NCI-H460 (cell line): ENCODE results near the gene RBM45. TPM values are rescaled to one million over a fixed set of nuclear protein-coding genes. Genes with fewer than 3 reads are reported as not detected.
"Not testable (repeated sequence)": the region's sequence is repeated elsewhere in the genome, so short reads cannot be mapped to it uniquely, and the experiment has no call there.

Experiments used
- DNase-seq: peaks from one replicate; pipeline ENCODE4 v3.0.0-alpha.2; 2016; ENCODE audit warnings: low read depth; ENCODE audit errors: extremely low read depth
- total RNA-seq: library from RNA; depleted of rRNA; stranded (reverse); fragments of >200 nt; shearing (Covaris generic); gene quantifications from 2 replicates; pipeline ENCODE4 v1.2.3, GENCODE V29; 2014

RBM45 gene
- total RNA-seq, 1 experiment from 2014 or later: 17.7 TPM

DNA sequence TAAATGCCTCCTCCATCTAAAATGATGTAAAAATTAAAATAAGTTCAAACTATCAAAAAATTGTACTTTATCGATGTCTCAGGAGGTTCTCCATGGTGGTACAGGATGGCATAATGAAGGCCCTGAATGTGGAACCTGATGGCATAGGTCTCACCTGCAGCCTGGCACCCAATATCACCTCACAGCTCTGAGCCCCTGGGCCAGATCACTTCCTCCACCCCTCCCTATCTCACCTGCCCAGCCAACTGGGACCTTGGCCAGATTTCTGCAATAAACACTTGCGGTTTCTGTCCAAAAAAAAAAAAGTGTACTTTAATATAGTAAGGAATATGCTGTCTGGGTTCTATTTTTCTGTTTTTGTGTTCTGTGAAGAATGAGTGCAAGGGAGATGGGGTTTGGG, 6.7 kb upstream of the RBM45 start:
- DNase-seq: no peak

GRCh38 chr2:178106053-178106452, 6.2 kb upstream of the RBM45 start:
- no peak for DNase-seq

GRCh38 chr2:178108176-178108575, 4.1 kb upstream of the RBM45 start:
- DNase-seq: no peak

- DNase-seq: peak; percentile 48
Measured at GRCh38 chr2:178109813-178110212, 2.4 kb upstream of the RBM45 start.

DNA sequence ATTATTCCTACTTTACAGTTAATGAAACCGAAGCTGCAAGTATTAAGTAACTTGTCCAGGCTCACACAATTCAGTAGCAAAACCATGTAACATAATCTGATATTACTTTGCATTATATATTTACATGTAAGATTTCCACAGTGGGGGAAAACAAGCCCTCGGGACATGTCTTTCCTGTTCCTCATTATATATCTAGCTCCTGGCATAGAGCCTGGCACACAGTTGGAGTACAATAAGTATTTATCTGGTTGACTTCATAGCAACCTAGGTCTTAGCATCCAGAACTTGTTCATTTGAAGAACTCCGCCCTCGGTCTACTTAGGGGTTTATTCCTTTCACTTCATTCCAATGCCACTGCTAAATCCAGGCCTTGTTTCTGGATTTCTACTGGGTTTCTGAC, 1.6 kb upstream of the RBM45 start:
- DNase-seq: no peak

GRCh38 chr2:178111743-178112142, 494 bp upstream of the RBM45 start:
- DNase-seq: no peak

DNA sequence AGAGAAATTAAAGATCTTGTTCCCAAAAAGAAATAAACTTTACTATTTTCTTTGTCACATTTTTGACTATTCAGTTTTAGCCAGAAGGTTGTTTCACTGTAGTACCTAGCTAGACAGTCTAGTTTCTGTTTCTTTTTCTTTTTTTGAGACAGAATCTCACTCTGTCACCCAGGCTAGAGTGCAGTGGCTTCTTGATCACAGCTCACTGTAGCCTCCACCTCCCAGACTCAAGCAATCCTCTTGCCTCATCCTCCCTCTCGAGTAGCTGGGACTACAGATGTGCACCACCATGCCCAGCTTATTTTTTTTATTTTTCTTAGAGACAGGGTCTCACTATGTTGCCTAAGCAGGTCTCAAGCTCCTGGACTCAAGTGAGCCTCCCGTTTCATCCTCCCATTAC, 2.2 kb downstream of the RBM45 start:
- no peak for DNase-seq

GRCh38 chr2:178115271-178115670, 3.0 kb downstream of the RBM45 start:
- no peak for DNase-seq

GRCh38 chr2:178117725-178118124, 5.5 kb downstream of the RBM45 start:
- DNase-seq: no peak

GRCh38 chr2:178119179-178119922, 7.1 kb downstream of the RBM45 start:
- DNase-seq: no peak

DNA sequence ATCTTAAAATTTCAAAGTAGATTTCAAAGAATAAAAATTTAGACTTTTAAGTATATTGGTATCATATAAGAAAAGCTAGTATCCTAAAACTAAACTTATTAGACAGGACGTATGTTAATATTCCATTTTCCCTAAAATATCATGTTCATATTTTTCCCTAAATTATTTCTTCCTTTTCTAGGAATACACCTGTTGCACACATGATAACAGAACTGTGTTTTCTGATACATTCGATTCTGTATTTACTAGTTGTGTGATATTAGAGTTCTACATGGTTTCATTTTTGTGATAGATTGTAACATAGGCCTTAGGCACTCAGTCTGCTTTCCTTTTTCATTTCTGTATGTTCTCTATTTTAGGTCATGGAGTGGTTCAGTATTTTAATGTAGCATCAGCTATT, 10.9 kb downstream of the RBM45 start:
- no peak for DNase-seq

DNA sequence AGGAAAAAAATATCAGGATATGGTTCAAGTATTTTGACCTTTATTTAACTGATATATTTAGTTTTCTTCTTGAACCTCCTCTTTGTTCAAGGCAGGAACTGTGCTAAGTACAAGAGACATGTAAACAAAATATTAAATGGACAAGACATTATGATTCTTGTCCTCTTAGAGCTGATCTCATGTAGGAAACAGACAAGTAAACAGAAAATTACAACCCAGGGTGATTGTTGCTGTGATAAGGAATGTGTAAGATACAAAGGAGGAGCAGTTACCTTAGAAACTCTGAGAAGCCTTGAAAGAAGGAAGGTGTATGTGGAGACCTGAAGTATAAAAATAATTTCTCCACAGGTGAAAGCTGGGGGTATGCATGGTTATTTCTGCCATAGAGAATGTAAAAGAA, 12.9 kb downstream of the RBM45 start:
- DNase-seq: no peak

DNA sequence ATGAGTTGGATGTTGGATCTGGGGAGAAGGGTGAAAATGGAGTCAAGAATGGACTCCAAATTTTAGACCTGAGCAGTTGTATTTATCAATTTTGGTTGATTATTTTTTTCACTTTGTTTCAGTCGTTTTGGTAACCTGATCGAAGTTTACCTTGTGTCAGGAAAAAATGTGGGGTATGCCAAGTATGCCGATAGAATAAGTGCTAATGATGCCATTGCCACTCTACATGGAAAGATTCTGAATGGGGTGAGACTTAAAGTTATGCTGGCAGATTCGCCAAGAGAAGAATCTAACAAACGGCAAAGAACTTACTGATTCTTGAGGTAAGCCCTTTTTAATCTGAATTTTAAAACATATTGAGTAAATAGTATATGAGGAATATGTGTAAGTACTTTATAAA, 13.6 kb downstream of the RBM45 start:
- no peak for DNase-seq

DNA sequence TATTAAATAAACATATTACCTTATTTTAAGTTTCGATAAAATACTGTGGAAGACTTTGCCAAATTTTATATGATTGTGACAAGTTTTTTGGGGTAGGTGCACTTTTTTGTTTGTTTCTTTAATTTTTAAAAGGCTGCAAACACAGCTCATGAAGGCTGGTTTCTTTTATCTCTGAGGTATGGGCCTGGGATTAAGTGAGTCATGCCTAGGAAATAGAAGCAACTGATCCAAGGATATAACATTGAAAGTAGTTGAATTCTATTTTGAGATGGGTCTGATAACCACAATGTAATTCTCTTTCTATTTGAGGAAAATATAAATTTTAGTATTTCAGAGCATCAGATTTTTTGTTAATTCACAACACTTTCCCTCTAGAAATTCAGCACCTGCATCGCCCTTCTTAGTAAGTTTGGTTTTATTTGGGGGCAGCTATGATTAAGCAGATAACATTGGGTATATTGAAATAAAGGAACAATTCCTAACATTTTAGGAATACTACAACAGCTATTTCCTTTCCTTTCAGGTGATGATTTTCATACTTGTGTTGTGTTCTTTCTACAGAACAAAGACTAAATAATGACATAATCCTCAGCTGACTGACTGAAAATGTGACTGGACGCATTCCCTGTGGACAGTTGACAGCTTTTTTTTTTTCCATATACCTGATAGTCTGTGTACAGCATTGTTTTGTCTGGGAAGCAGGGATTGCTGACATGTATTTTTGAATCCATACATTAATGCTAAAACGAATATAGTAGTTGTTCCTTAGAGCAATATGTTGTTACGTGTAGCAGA, 16.8 kb downstream of the RBM45 start:
- no peak for DNase-seq

DNA sequence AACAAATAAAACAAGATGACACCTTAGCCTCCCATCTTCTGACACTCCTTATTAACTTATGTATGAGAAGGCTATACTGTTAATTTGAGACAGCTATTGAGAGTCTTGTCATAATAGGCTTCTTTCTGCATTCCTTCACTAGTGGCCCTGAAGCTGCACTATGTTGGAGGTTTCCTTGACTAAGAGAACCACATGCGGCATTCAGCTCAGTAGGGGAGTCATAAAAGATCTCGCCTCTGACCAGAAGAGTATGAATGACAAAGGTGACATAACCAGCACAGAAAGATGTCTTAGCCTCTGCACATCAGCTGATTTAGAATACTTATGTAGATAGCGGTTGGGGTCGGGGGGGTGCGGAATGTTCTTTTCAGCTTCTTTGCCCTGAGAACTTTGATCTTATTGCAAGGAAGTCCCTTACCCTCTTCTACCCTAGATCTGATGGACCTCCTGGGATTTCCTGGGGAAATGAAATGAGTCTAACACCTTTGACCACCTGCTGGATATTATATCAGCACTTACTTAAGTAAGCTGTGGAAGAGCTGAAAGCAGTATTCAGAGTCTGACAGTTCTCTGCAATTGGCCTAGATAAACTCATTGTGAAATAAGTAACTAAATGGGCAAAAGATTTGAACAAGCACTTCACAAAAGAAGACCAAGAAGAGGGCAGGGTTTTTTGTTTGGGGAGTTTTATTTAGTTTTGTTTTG, 24.2 kb downstream of the RBM45 start:
- DNase-seq: no peak

- no peak for DNase-seq
Measured at GRCh38 chr2:178142274-178143065, 30.2 kb downstream of the RBM45 start.

DNA sequence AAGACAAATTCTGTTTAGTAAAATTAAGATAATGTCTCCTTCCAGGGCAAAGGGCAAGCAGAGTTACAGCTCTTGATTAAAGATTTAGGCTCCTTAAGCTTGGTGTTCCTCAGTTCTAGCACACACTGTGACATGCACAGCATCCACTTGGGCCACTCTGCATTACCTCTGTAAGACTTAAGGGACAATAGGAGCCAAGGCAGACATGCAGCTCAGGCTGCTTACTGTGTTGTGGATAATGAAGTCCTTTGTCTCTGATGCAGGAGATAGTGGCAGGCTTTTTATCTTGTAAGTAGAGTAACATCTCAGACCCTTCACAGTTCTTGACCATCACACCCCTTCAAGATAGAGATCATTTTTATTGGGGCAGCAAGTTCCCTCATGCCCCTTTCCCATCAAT, 31.2 kb downstream of the RBM45 start:
- no peak for DNase-seq

- DNase-seq: no peak
Measured at GRCh38 chr2:178152033-178152432, 39.8 kb downstream of the RBM45 start.

DNA sequence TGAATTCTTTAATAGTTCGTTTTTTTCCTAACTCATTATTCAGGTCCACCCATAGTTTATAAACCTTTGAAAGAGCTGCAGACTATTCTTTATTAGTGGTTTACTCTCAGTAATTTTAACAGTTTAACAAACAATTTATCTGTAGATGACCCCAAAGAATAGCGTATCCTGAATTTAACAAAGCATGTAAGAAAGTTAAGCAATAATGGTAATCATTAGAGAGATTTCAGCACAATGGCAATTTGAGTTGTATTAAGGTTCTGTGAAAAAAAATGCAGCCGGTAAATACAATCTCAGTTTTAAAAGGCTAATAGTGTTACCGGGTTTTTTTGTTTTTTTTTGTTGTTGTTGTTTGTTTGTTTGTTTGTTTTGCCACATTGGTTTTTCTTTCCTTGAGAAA, 40.3 kb downstream of the RBM45 start:
- no peak for DNase-seq

DNA sequence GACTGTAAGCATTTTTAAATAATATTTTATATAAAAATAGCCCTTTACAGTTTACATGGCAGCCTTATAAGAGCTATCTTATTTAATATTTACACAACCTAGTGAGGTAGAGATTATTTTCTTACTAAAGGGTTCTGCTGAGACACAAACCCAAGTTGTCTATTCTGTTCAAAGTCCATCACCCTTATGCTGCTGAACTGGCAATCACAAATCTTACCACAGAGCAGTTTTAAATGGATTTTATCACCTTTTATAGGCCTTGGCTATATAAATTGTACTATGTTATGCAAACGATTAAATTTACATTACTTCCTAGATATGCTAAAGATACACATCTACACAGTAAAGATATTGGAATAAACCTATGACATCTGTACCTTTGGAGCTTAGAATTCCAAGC, 40.7 kb downstream of the RBM45 start:
- no peak for DNase-seq

DNA sequence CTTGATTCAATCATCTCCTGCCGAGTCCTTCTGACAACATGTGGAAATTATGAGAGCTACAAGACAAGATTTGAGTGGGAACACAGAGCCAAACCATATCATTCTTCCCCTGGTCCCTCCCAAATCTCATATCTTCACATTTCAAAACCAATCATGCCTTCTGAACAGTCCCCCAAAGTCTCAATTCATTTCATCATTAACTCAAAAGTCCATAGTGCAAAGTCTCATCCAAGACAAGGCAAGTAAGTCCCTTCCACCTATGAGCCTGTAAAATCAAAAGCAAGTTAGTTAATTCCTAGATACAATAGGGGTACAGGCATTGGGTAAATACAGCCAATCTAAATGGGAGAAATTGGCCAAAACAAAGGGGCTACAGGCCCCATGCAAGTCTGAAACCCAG, 41.6 kb downstream of the RBM45 start:
- not testable (repeated sequence) for DNase-seq
